Liver (tissue), 9 donors: ENCODE measurements around the gene ARHGAP23. TPM values are rescaled to one million over a fixed set of nuclear protein-coding genes. Genes with fewer than 3 reads are reported as not detected.

Experiments
- DNase-seq: peaks from one replicate; pipeline ENCODE4 v3.0.0-alpha.2; 2017; ENCODE audit warnings: low spot score
- H3K27ac ChIP-seq, 2 donors: one replicate each; pipeline ENCODE4 v1.7.0; 2013; ENCODE audit warnings: inconsistent platforms in 2 of 2, low read length in 2 of 2, control low read depth in 1 of 2, low read depth in 1 of 2, mild to moderate bottlenecking in 1 of 2
- H3K27me3 ChIP-seq, 4 donors: one replicate each; pipeline versions ENCODE4 v1.6.1 to v1.7.0; 2013; ENCODE audit warnings: low read length in 3 of 4, inconsistent platforms in 1 of 4, mild to moderate bottlenecking in 1 of 4, moderate library complexity in 1 of 4; ENCODE audit not compliant: control insufficient read depth in 4 of 4, insufficient read depth in 4 of 4
- H3K36me3 ChIP-seq, 4 donors: one replicate each; pipeline versions ENCODE4 v1.6.1 to v1.7.0; 2013; ENCODE audit warnings: low read length in 3 of 4, mild to moderate bottlenecking in 3 of 4, low read depth in 1 of 4, moderate library complexity in 1 of 4; ENCODE audit not compliant: control insufficient read depth in 4 of 4, insufficient read depth in 3 of 4
- H3K4me1 ChIP-seq, 4 donors: one replicate each; pipeline versions ENCODE4 v1.6.1 to v1.7.0; 2013; ENCODE audit warnings: low read length in 3 of 4, mild to moderate bottlenecking in 3 of 4, moderate library complexity in 1 of 4; ENCODE audit not compliant: control insufficient read depth in 4 of 4, insufficient read depth in 4 of 4
- H3K4me3 ChIP-seq, 3 donors: one replicate each; pipeline versions ENCODE4 v1.6.1 to v1.7.0; 2013; ENCODE audit warnings: low read length in 3 of 3, control low read depth in 1 of 3, low read depth in 1 of 3, mild to moderate bottlenecking in 1 of 3
- H3K9ac ChIP-seq, 2 donors: one replicate each; pipeline ENCODE4 v1.7.0; 2013; ENCODE audit warnings: low read length in 2 of 2, mild to moderate bottlenecking in 2 of 2, moderate library complexity in 2 of 2, control low read depth in 1 of 2, low read depth in 1 of 2
- H3K9me3 ChIP-seq, 4 donors: one replicate each; pipeline versions ENCODE4 v1.6.1 to v1.7.0; 2013; ENCODE audit warnings: low read length in 3 of 4; ENCODE audit not compliant: control insufficient read depth in 4 of 4
- ATF3 ChIP-seq: IDR thresholded peaks from 2 replicates; pipeline ENCODE4 v1.6.1; 2016; ENCODE audit warnings: antibody characterized with exemption
- CTCF ChIP-seq: fragments of 150-350 bp; IDR thresholded peaks from 2 replicates; pipeline ENCODE4 v1.5.1; 2017; ENCODE audit warnings: improper control_type of control experiment, low read depth, low read length; ENCODE audit not compliant: missing input control
- EGR1 ChIP-seq, 2 donors: IDR thresholded peaks; 2 replicates each; pipeline ENCODE4 v1.6.1; 2016 to 2018; ENCODE audit warnings: antibody characterized with exemption in 2 of 2, low read depth in 2 of 2
- FOXA1 ChIP-seq: IDR thresholded peaks from 2 replicates; pipeline ENCODE4 v1.6.1; 2016; ENCODE audit warnings: antibody characterized with exemption
- FOXA2 ChIP-seq: IDR thresholded peaks from 2 replicates; pipeline ENCODE4 v1.6.1; 2016; ENCODE audit warnings: antibody characterized with exemption
- GABPA ChIP-seq, 2 donors: IDR thresholded peaks in 1 of 2; conservative IDR thresholded peaks in 1 of 2; 2 replicates each; pipeline ENCODE4 v1.6.1; 2016; ENCODE audit warnings: antibody characterized with exemption in 2 of 2, mild to moderate bottlenecking in 1 of 2, moderate library complexity in 1 of 2
- HNF4A ChIP-seq, 2 donors: conservative IDR thresholded peaks; 2 replicates each; pipeline ENCODE4 v1.6.1; 2016; ENCODE audit warnings: antibody characterized with exemption in 2 of 2, mild to moderate bottlenecking in 2 of 2
- HNF4G ChIP-seq: IDR thresholded peaks from 2 replicates; pipeline ENCODE4 v1.6.1; 2016; ENCODE audit warnings: antibody characterized with exemption
- JUND ChIP-seq, 2 donors: IDR thresholded peaks; 2 replicates each; pipeline ENCODE4 v1.6.1; 2016; ENCODE audit warnings: antibody characterized with exemption in 2 of 2
- MAX ChIP-seq: IDR thresholded peaks from 2 replicates; pipeline ENCODE4 v1.6.1; 2016; ENCODE audit warnings: antibody characterized with exemption
- NR2F2 ChIP-seq: IDR thresholded peaks from 2 replicates; pipeline ENCODE4 v1.6.1; 2016; ENCODE audit warnings: antibody characterized with exemption
- RAD21 ChIP-seq, 2 donors: IDR thresholded peaks; 2 replicates each; pipeline ENCODE4 v1.6.1; 2016; ENCODE audit warnings: antibody characterized with exemption in 2 of 2, mild to moderate bottlenecking in 2 of 2
- REST ChIP-seq: IDR thresholded peaks from 2 replicates; pipeline ENCODE4 v1.6.1; 2016; ENCODE audit warnings: antibody characterized with exemption, mild to moderate bottlenecking
- RXRA ChIP-seq, 2 donors: IDR thresholded peaks; 2 replicates each; pipeline ENCODE4 v1.6.1; 2017 to 2018; ENCODE audit warnings: antibody characterized with exemption in 2 of 2, mild to moderate bottlenecking in 1 of 2
- SP1 ChIP-seq: IDR thresholded peaks from 2 replicates; pipeline ENCODE4 v1.6.1; 2018; ENCODE audit warnings: antibody characterized with exemption, mild to moderate bottlenecking
- TAF1 ChIP-seq: conservative IDR thresholded peaks from 2 replicates; pipeline ENCODE4 v1.6.1; 2016; ENCODE audit warnings: antibody characterized with exemption, mild to moderate bottlenecking
- YY1 ChIP-seq: IDR thresholded peaks from 2 replicates; pipeline ENCODE4 v1.6.1; 2016; ENCODE audit warnings: antibody characterized with exemption, mild to moderate bottlenecking
- ZBTB33 ChIP-seq: IDR thresholded peaks from 2 replicates; pipeline ENCODE4 v1.6.1; 2016; ENCODE audit warnings: antibody characterized with exemption
- WGBS: extraction: QIAGEN DNeasy Blood & Tissue Kit; methylation state at CpG from one replicate; pipeline ENCODE4 v1.1.7; 2013; 5-methylcytosine and 5-hydroxymethylcytosine counted together
- polyA plus RNA-seq, 2 donors: library from polyadenylated mRNA; stranded (reverse) in 1 of 2; unstranded in 1 of 2; fragments of 200-250 nt in 1 of 2; fragments of >200 nt in 1 of 2; fragmentation: Nextera tagmentation in 1 of 2; extraction: Ambion mirVana in 1 of 2; gene quantifications; one replicate each; pipeline versions ENCODE4 v1.2.1 to v1.2.3, GENCODE V29; 2013 to 2015
- total RNA-seq, 2 donors: library from RNA; depleted of rRNA; stranded (reverse); fragments of >200 nt; gene quantifications; one replicate each; pipeline ENCODE4 v1.2.3, GENCODE V29; 2014
- donor health status: healthy.
- donor health status: healthy.
- donor health status: healthy.
- donor health status: healthy.
- donor health status: healthy.

Gene ARHGAP23
- total and polyA plus RNA-seq, 4 donors, result 0.28 to 31.8 (median 4.6) TPM

GRCh38 chr17:38550661-38551060 lies 122.4 kb downstream of the ARHGAP23 start:
- Histone ChIP-seq H3K27ac (no peak overlapping the region), H3K36me3 (peaks cover 0 to 4% (median 0%) of the 10 kb centered on the region in 4 donors), H3K27me3 (no peaks in the 10 kb centered on the region), H3K4me3 (no peak overlapping the region), H3K9me3 (no peaks in the 10 kb centered on the region), H3K4me1 (no peaks in the 10 kb centered on the region), H3K9ac (no peak overlapping the region)
- no peak for TF ChIP-seq NR2F2
- no peak for TF ChIP-seq YY1
- TF ChIP-seq ZBTB33, result no peak
- no peak for TF ChIP-seq MAX
- TF ChIP-seq FOXA1, result no peak
- TF ChIP-seq REST, result no peak
- no peak for TF ChIP-seq ATF3
- TF ChIP-seq HNF4A (conservative IDR thresholded peaks at IDR 0.05), result no peak
- no peak for TF ChIP-seq RAD21 (IDR thresholded peaks at IDR 0.05)
- TF ChIP-seq HNF4G, result no peak
- no peak for TF ChIP-seq EGR1 (IDR thresholded peaks at IDR 0.05; ENCODE audit: low read depth in 2 of 2)
- no peak for TF ChIP-seq CTCF
- no peak for TF ChIP-seq FOXA2
- TF ChIP-seq TAF1, result no peak
- no peak for TF ChIP-seq GABPA (IDR thresholded peaks at IDR 0.05 in 1 of 2, conservative IDR thresholded peaks at IDR 0.05 in 1 of 2)
- TF ChIP-seq SP1, result no peak
- no peak for TF ChIP-seq JUND (IDR thresholded peaks at IDR 0.05)
- TF ChIP-seq RXRA (IDR thresholded peaks at IDR 0.05), result no peak
- WGBS, result 82% methylated on average over 8 of the region's 8 CpGs
- no peak for DNase-seq
